A549 (cell line): ENCODE data around the gene TAC3.
"Not testable (repeated sequence)": the region's sequence is repeated elsewhere in the genome, so short reads cannot be mapped to it uniquely, and the experiment has no call there.

Experiments used
- CTCF ChIP-seq: fragments of >200 bp; sonication (Bioruptor Twin); formaldehyde crosslinking; IDR thresholded peaks from 3 replicates; pipeline ENCODE4 v1.5.1; 2016
- JUN ChIP-seq, 2 experiments: fragments of >200 bp; sonication (Bioruptor Twin); formaldehyde crosslinking; IDR thresholded peaks; 2 replicates in 1 of 2; 3 replicates in 1 of 2; pipeline ENCODE4 v1.6.1; 2016 to 2017
- KDM1A ChIP-seq: fragments of 200-600 bp; sonication (generic); IDR thresholded peaks from 2 replicates; pipeline ENCODE4 v1.6.1; 2016; ENCODE audit warnings: low read depth, mild to moderate bottlenecking
- MAFK ChIP-seq: fragments of 450-650 bp; IDR thresholded peaks from 2 replicates; pipeline ENCODE4 v1.6.1; 2014; ENCODE audit not compliant: partially characterized antibody
- REST ChIP-seq: fragments of 200-600 bp; sonication (generic); IDR thresholded peaks from 2 replicates; pipeline ENCODE4 v1.6.1; 2016; ENCODE audit warnings: antibody characterized with exemption, mild to moderate bottlenecking, moderate library complexity
- RNF2 ChIP-seq: fragments of 200-600 bp; sonication (generic); IDR thresholded peaks from 2 replicates; pipeline ENCODE4 v1.6.1; 2016; ENCODE audit warnings: low read depth, mild to moderate bottlenecking, antibody characterized with exemption, moderate library complexity, borderline replicate concordance

GRCh38 chr12:56968910-56969309, 47.4 kb downstream of the TAC3 start:
- not testable (repeated sequence) for TF ChIP-seq CTCF; MAFK; REST; RNF2; KDM1A; JUN (IDR thresholded peaks at IDR 0.05)
